DOHH2 (cell line): Measurements from ENCODE around the gene SDC4.

Experiments used
- CTCF ChIP-seq: fragments of 200-600 bp; sonication (generic); IDR thresholded peaks from one replicate; pipeline ENCODE4 v1.5.1; 2014; ENCODE audit warnings: antibody characterized with exemption, mild to moderate bottlenecking, low read depth, low read length; ENCODE audit not compliant: poor library complexity, severe bottlenecking
- EZH2phosphoT487 ChIP-seq: fragments of 200-600 bp; sonication (generic); IDR thresholded peaks from 2 replicates; pipeline ENCODE4 v1.6.1; 2017; ENCODE audit warnings: borderline replicate concordance, mild to moderate bottlenecking, antibody characterized with exemption, low read length, moderate library complexity, mixed read lengths

- TF ChIP-seq CTCF = no peak
- no peak for TF ChIP-seq EZH2phosphoT487
These were observed 59.4 kb downstream of the SDC4 start for GRCh38 chr20:45288860-45289259.
